HG03060 (cell line): ENCODE results near the gene SLC37A4.

Source experiments
- ATAC-seq: cut with Tn5 transposase; IDR thresholded peaks from one replicate; pipeline ENCODE4 v1.9.1; 2021; ENCODE audit warnings: low read depth, moderate number of reproducible peaks; ENCODE audit not compliant: unreplicated experiment

Gene SLC37A4

GRCh38 chr11:118980191-118980881 lies 50.3 kb downstream of the SLC37A4 start:
- no peak for ATAC-seq

GRCh38 chr11:118979434-118979833 lies 51.2 kb downstream of the SLC37A4 start:
- ATAC-seq = no peak

GRCh38 chr11:118975771-118976709 lies 54.6 kb downstream of the SLC37A4 start:
- ATAC-seq = no peak
